ENCODE data around the gene JPT1. TPM values are rescaled to one million over a fixed set of nuclear protein-coding genes. Genes with fewer than 3 reads are reported as not detected.
A peak's percentile ranks its signal among the peaks of the same experiment; 100 is the strongest.

The JPT1 gene
- total RNA-seq, 1 donor from 2014 or later, result 48.1 TPM

GRCh38 chr17:75124819-75125162 lies 29.5 kb downstream of the JPT1 start:
- peaks cover 0 to 2% of the 10 kb centered on the region in 2 donors for H3K36me3 ChIP-seq
- H3K9me3 ChIP-seq, result no peaks in the 10 kb centered on the region
- peak overlapping the region; percentile 77 for H3K27ac ChIP-seq
- intact Hi-C loops (cut with DNase I), result loop anchor here (10.0 kb wide), 1 partner anchor 50 kb away; no protein-coding TSS in a partner anchor
- TF ChIP-seq POLR2AphosphoS5 (IDR thresholded peaks at IDR 0.05; ENCODE audit: insufficient read depth in 1 of 2, low read depth in 1 of 2) (no peak), CTCF (IDR thresholded peaks at IDR 0.05) (no peak), POLR2A (IDR thresholded peaks at IDR 0.05) (no peak)
- no peak overlapping the region for H3K4me3 ChIP-seq
- peaks cover 29% of the 10 kb centered on the region for H3K4me1 ChIP-seq
- no peak for DNase-seq (ENCODE audit: extremely low spot score in 2 of 2)
- no peaks in the 10 kb centered on the region for H3K27me3 ChIP-seq

DNA sequence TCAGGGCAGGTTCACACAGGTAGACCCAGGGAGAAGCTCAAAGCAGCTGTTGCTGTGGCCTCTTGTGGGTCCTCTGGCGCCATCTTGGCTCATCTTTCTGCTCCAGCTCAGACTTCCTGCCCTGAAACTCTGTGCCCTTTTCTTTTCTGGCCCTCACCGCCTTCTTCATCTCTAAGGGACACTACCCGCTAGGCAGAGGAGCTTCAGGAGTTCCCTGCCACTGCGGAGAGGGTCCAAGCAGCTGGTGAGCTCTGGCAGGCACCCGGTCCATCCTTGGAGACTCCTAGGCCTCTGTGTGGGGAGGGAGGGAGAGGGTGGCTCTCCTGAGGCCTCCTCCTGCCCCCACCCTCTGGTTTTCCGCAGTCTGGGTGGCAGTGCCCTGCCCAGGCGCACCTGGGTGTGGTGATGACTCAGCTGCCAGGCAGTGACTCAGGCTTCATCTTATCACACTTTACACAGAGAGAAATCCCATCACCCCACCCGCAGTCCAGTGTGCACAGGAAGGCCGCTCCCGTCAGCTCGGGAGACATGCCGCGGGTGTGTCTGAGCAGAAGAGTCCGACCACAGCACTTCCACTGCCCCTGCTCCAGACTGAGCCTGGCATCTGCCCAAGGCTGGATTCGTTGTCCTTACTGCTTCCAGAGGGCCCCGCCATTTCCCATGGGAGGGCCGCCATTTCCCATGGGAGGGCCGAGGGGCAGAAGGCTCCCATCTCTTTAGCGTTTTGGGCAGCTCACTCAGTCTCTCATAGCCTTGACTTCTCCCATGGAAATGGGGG lies 30.1 kb downstream of the JPT1 start:
- Histone ChIP-seq H3K27ac (peak overlapping the region; percentile 77), H3K9me3 (no peaks in the 10 kb centered on the region), H3K4me3 (no peak overlapping the region), H3K4me1 (peaks cover 29% of the 10 kb centered on the region), H3K27me3 (no peaks in the 10 kb centered on the region), H3K36me3 (no peaks in the 10 kb centered on the region)
- intact Hi-C loops (cut with DNase I), result loop anchor here (10.0 kb wide), 1 partner anchor 49 kb away; no protein-coding TSS in a partner anchor
- no peak for DNase-seq (ENCODE audit: extremely low spot score in 2 of 2)
- TF ChIP-seq CTCF (IDR thresholded peaks at IDR 0.05) (no peak), POLR2AphosphoS5 (IDR thresholded peaks at IDR 0.05; ENCODE audit: insufficient read depth in 1 of 2, low read depth in 1 of 2) (peak; percentile 75 to 76)

DNA sequence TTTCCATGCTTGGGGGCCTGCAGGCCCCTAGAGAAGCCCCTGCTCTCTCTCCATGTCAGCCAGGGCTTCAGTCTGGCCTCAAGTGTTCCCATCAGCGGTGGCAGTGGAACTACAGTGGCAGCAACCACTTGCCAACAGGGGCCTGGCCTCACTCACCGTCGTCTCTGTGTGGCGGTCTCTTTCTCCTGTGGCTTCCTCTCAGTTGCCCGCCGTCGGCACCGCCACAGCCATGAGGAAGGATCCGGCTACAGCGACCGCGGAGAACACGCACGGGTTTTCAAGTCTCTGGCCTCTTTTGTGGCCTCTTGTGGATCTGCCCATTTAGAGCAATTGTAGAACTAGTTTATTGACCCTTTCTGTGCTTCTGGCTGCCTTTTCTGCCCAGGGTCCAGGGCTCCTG lies 36.0 kb downstream of the JPT1 start:
- no peak overlapping the region for H3K27ac ChIP-seq
- intact Hi-C loops (cut with DNase I), result loop anchor here (10.0 kb wide), 1 partner anchor 154 kb away; no protein-coding TSS in a partner anchor
- no peak for TF ChIP-seq POLR2A (IDR thresholded peaks at IDR 0.05)
- TF ChIP-seq CTCF (IDR thresholded peaks at IDR 0.05), result no peak
- no peak for TF ChIP-seq POLR2AphosphoS5 (IDR thresholded peaks at IDR 0.05; ENCODE audit: insufficient read depth in 1 of 2, low read depth in 1 of 2)
- no peaks in the 10 kb centered on the region for H3K27me3 ChIP-seq
- no peaks in the 10 kb centered on the region for H3K36me3 ChIP-seq
- H3K4me3 ChIP-seq, result no peak overlapping the region
- DNase-seq (ENCODE audit: extremely low spot score in 2 of 2), result no peak
- peaks cover 17% of the 10 kb centered on the region for H3K4me1 ChIP-seq
- no peaks in the 10 kb centered on the region for H3K9me3 ChIP-seq

- no peak for TF ChIP-seq CTCF (IDR thresholded peaks at IDR 0.05)
- no peak for TF ChIP-seq POLR2AphosphoS5 (IDR thresholded peaks at IDR 0.05; ENCODE audit: insufficient read depth in 1 of 2, low read depth in 1 of 2)
- TF ChIP-seq POLR2A (IDR thresholded peaks at IDR 0.05), result no peak
- Histone ChIP-seq H3K27me3 (no peaks in the 10 kb centered on the region), H3K9me3 (no peaks in the 10 kb centered on the region), H3K4me1 (peaks cover 19% of the 10 kb centered on the region), H3K36me3 (no peaks in the 10 kb centered on the region), H3K4me3 (no peak overlapping the region), H3K27ac (peak overlapping the region; percentile 13)
- intact Hi-C loops (cut with DNase I), result loop anchor here (10.0 kb wide), 1 partner anchor 152 kb away; no protein-coding TSS in a partner anchor
- DNase-seq (ENCODE audit: extremely low spot score in 2 of 2), result no peak
Measured at GRCh38 chr17:75116737-75117136, 37.6 kb downstream of the JPT1 start.

DNA sequence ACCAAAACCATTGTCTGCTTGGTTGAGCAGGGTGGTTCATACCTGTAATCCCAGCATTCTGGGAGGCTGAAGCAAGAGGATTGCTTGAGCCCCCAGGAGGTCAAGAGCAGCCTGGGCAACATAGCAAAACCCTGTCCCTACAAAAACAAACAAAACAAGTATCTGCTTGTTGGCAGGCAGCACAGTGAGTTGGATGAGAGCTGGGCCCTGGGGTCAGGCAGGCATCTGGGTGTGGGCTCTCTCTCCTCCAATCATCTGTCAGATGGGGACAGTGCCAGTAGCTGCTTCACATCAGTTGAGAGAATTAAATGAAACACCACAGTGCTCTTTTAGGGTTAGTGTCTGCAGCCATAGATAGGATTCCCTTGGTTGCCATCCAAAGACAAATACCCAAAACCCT lies 38.8 kb downstream of the JPT1 start:
- no peak overlapping the region for H3K4me3 ChIP-seq
- TF ChIP-seq POLR2A (IDR thresholded peaks at IDR 0.05) (no peak), CTCF (IDR thresholded peaks at IDR 0.05) (no peak), POLR2AphosphoS5 (IDR thresholded peaks at IDR 0.05; ENCODE audit: insufficient read depth in 1 of 2, low read depth in 1 of 2) (no peak)
- peaks cover 30% of the 10 kb centered on the region for H3K4me1 ChIP-seq
- no peak overlapping the region for H3K27ac ChIP-seq
- DNase-seq (ENCODE audit: extremely low spot score in 2 of 2), result no peak
- H3K9me3 ChIP-seq, result no peaks in the 10 kb centered on the region
- intact Hi-C loops (cut with DNase I), result loop anchor here (10.0 kb wide), 1 partner anchor 151 kb away; no protein-coding TSS in a partner anchor
- no peaks in the 10 kb centered on the region for H3K27me3 ChIP-seq
- H3K36me3 ChIP-seq, result no peaks in the 10 kb centered on the region

Measured in vagina (tissue), 2 donors.